Measurements from ENCODE around the gene SMARCC1. TPM values are rescaled to one million over a fixed set of nuclear protein-coding genes. Genes with fewer than 3 reads are reported as not detected.
A peak's percentile ranks its signal among the peaks of the same experiment; 100 is the strongest.
"Not testable (repeated sequence)": the region's sequence is repeated elsewhere in the genome, so short reads cannot be mapped to it uniquely, and the experiment has no call there.

SMARCC1 gene
- 89.8 and 103 TPM in 2 replicates for total RNA-seq (2014; rRNA removed; shearing (Covaris generic))

DNA sequence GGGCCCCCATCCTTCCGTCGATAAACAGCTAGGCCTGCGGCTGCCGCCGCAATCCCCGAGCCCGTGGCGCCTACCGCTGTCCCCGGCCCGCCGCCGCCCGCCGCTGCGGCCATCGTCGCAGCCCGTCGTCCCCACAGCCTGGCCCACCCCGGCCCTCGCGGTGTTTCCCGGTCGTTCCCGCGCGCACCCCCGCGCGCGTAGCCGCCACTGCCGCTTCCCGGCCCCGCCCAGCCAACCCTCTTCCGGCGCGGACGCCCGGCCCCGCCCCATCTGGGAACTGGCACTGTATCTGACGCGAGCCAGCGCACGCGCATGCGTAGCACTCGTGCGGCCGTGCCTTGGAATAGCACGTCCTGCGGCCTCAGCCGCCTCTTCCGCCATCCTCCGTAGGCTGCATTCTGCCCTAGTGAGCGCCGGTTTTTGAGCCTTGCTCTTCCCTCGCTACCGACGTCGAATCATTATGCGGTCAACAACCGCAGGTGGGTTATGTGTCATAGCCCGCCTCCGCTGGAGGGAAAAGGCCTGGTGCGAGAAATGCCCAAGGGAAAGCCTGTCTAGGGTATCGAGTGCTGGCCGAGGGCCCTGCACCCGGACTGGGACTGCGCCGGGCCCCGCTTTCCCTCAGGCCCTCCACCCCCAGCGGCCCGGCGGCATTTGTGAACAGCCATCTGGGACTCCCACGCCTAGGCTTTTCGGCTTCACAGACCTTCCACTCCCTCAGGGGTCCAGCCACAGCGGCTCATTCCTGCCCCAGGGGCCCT is at the start of gene SMARCC1:
TSS of gene SMARCC1 (minus strand) at position 209 of the 761 bp plus-strand sequence. CDS start at position 113, 96 bp downstream.
- Histone ChIP-seq H3K4me3 (peak within 1 kb of the TSS; percentile 99), H3K9me3 (replicated peaks) (no peaks in the 10 kb centered on the region), H3K27me3 (no peaks in the 10 kb centered on the region), H3K4me1 (no peaks in the 10 kb centered on the region), H3K36me3 (peaks cover 5% of the 10 kb centered on the region; the same call in 1 of the 2 replicates), H3K27ac (peak within 1 kb of the TSS; percentile 96)
- peak; percentile 97 for DNase-seq

GRCh38 chr3:47829482-47829881 is 47.8 kb upstream of the SMARCC1 start:
- not testable (repeated sequence) for H3K27me3 ChIP-seq; H3K9me3 ChIP-seq (replicated peaks); H3K4me3 ChIP-seq; H3K4me1 ChIP-seq; DNase-seq; H3K27ac ChIP-seq
- peaks cover 58% of the 10 kb centered on the region for H3K36me3 ChIP-seq

DNA sequence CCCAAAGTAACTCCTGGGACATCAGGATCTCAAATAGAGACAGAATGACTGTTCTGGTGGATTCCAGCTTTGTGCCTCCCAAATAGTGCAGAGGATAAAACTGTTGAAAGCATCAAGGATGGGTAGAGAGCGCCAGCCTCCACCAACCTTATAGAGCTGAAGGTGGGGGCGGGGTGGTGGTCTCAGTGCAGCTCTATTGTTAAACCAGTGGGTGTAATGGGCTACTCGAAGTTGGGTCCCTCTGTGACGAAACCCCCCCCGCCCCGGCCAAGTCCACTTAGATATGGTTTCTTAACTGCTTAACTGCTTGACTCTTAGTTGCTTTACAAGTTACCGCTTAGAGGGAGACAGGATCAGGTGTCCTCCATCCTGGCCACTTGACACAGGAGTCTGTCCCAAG is 43.9 kb upstream of the SMARCC1 start:
- H3K9me3 ChIP-seq (replicated peaks) = no peaks in the 10 kb centered on the region
- no peak for DNase-seq
- H3K27me3 ChIP-seq = no peaks in the 10 kb centered on the region
- peak overlapping the region; percentile 69 for H3K27ac ChIP-seq
- H3K4me1 ChIP-seq = peaks cover 3% of the 10 kb centered on the region; the same call in 1 of the 2 replicates
- H3K4me3 ChIP-seq = peak overlapping the region; percentile 72
- peaks cover 30% of the 10 kb centered on the region for H3K36me3 ChIP-seq

- Histone ChIP-seq H3K36me3 (peaks cover 25% of the 10 kb centered on the region), H3K4me1 (peaks cover 3% of the 10 kb centered on the region; the same call in 1 of the 2 replicates), H3K9me3 (replicated peaks) (no peaks in the 10 kb centered on the region), H3K4me3 (peak overlapping the region; percentile 72), H3K27ac (peak overlapping the region; percentile 69), H3K27me3 (no peaks in the 10 kb centered on the region)
- peak; percentile 84 to 92 for DNase-seq
These were observed 43.1 kb upstream of the SMARCC1 start for GRCh38 chr3:47824541-47825473.

- DNase-seq = no peak
- no peaks in the 10 kb centered on the region for H3K27me3 ChIP-seq
- H3K4me1 ChIP-seq = no peaks in the 10 kb centered on the region
- no peaks in the 10 kb centered on the region; the same call in 1 of the 2 replicates for H3K36me3 ChIP-seq
- H3K27ac ChIP-seq = no peak overlapping the region
- H3K9me3 ChIP-seq (replicated peaks) = no peaks in the 10 kb centered on the region
- no peak overlapping the region for H3K4me3 ChIP-seq
These were observed 35.9 kb upstream of the SMARCC1 start for GRCh38 chr3:47817609-47818008.

DNA sequence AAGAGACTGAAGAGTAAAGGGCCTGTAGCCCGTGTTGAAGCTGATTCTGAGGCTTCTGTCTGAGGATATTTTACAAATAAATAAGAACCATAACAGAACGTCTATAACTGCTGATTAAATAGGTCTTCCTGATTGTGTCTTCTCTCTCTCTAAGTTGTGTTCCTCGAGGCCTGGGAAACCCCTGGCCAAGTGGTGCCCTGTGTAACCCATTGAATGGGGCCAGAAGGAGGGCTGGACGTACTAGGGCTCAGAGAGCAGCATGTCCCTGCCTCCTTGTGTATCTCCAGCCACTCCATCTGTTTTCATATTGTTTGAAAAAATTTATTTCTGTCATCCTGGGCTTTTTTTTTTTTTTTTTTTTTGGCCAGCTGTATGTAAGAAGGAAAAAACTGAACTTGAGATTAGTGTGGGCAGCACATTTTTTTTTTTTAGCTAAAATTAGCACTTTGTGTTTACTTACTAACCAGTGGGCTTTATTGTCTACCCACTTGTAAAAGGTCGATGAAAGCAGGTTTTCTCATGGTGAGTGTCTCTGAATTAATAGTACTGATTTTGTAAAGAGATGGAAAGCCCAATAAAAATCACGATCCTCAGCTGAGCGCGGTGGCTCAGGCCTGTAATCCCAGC is 32.0 kb upstream of the SMARCC1 start:
- H3K4me3 ChIP-seq = no peak overlapping the region

GRCh38 chr3:47804577-47804976 is 22.9 kb upstream of the SMARCC1 start:
- no peak overlapping the region for H3K4me3 ChIP-seq
- H3K27ac ChIP-seq = no peak overlapping the region
- H3K27me3 ChIP-seq = no peaks in the 10 kb centered on the region
- no peak for DNase-seq
- H3K36me3 ChIP-seq = peaks cover 7% of the 10 kb centered on the region
- peaks cover 12% of the 10 kb centered on the region for H3K4me1 ChIP-seq
- no peaks in the 10 kb centered on the region for H3K9me3 ChIP-seq (replicated peaks)

More for the DNA sequence above, 32.0 kb upstream of the SMARCC1 start:
- H3K27me3 ChIP-seq = no peaks in the 10 kb centered on the region
- no peaks in the 10 kb centered on the region for H3K9me3 ChIP-seq (replicated peaks)
- no peaks in the 10 kb centered on the region for H3K4me1 ChIP-seq
- H3K36me3 ChIP-seq = peaks cover 24% of the 10 kb centered on the region
- DNase-seq = no peak
- H3K27ac ChIP-seq = no peak overlapping the region

DNA sequence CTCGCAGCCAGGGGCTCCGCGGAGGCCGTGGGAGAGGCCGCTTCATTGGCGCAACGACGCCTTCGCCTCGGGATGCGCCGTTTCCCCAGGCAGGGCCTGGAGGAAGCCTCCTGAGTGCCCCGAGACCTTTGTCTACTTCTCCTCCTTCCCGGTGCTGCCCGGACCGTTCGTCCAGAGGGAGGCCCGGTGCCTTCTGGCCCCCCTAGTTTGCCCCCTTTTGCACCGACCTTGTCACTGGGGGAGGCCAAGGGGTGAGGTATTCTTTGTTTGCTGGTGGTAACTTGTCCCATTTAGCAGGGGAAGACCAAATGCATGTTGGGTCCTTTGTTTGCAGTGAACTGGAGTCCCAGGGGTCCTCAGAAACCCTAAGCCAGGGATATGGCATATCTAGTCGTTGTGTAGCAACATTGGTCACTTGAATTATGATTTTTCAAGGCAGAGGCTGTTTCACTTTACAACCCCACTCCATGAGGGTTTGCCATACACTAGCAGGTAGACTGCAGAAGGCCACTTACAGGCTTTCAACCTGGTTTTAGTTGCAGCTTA is 21.9 kb upstream of the SMARCC1 start:
- H3K27me3 ChIP-seq = no peaks in the 10 kb centered on the region
- peaks cover 12% of the 10 kb centered on the region for H3K4me1 ChIP-seq
- peak overlapping the region; percentile 97 for H3K4me3 ChIP-seq
- H3K27ac ChIP-seq = peak overlapping the region; percentile 100
- DNase-seq = no peak
- peaks cover 5% of the 10 kb centered on the region; the same call in 1 of the 2 replicates for H3K36me3 ChIP-seq
- H3K9me3 ChIP-seq (replicated peaks) = no peaks in the 10 kb centered on the region

DNA sequence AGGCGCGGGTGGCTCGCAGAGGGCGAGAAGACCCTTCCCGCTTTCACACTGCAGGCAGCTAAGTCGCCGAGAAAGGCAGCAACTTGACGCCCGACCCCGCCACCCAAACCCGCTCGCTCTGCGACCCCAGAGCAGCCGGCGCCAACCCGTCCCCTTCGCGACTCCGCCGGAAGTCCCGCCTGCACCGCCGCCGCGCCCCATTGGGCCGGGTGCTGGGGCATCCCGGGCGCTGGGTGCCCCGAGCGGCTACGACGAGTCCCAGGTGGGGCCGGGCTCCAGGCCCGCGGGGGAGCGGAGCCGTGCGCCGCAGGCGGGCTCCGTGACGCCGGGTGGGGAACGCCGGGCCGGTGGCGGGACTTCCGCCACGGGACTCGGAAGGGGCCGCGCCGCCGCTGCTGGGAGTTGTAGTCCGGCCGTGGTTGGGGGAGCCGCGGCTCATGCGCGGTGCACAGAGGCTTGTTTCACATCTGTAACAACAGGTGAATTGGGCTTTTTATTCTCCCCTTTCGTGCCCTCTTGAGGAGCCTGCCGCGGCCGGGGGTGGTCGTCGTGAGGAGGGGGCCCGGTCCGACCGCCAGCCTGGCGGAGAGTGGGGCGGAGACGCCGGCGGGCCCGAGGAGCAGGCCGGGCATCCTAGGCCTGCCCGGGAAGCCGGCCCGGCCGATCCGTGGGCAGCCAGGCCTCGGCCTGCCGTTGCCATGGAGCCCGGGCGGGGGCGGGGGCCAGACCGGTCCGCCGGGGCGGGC is 21.2 kb upstream of the SMARCC1 start, which contains the start of gene DHX30:
TSS of gene DHX30 (plus strand) at position 405 of the 746 bp plus-strand sequence. CDS start 7,546 bp downstream, outside the sequence.
- Histone ChIP-seq H3K27me3 (no peaks in the 10 kb centered on the region), H3K4me3 (peak within 1 kb of the TSS; percentile 97), H3K9me3 (replicated peaks) (no peaks in the 10 kb centered on the region), H3K4me1 (peaks cover 12% of the 10 kb centered on the region), H3K27ac (peak within 1 kb of the TSS; percentile 100), H3K36me3 (peaks cover 5% of the 10 kb centered on the region; the same call in 1 of the 2 replicates)
- peak; percentile 85 to 86 for DNase-seq

DNA sequence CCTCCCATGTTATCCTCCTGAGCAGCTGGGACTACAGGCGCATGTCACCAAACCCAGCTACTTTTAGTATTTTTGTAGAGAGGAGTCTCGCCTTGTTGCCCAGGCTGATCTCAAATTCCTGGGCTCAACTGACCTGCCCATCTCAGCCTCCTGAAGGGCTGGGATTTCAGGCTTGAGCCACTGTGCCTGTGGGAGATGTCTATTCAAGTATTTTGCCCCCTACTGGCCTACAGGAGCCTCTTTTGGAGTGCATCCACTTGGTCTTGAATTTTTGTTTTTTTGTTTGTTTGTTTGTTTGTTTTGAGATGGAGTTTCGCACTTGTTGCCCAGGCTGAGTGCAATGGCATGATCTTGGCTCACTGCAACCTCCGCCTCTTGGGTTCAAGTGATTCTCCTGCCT is 18.0 kb upstream of the SMARCC1 start:
- Histone ChIP-seq H3K4me3 (no peak overlapping the region), H3K36me3 (no peaks in the 10 kb centered on the region), H3K4me1 (peaks cover 12% of the 10 kb centered on the region), H3K27ac (no peak overlapping the region), H3K27me3 (no peaks in the 10 kb centered on the region), H3K9me3 (replicated peaks) (no peaks in the 10 kb centered on the region)
- DNase-seq = no peak

DNA sequence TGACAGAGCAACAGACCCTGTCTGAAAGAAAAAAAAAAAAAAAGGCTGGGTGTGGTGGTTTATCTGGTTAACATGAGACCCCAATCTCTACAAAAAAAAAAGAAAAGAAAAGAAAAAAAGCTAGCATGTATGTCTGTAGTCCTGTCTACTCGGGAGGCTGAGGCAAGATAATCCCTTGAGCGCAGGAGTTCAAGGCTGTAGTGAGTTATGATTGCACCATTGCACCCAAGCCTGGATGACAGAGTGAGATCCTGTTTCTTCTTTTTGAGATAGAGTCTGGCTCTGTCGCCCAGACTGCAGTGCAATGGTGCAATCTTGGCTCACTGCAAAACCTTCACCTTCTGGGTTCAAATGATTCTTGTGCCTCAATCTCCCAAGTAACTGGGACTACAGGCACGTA is 12.9 kb upstream of the SMARCC1 start:
- Histone ChIP-seq H3K9me3 (replicated peaks) (no peaks in the 10 kb centered on the region; the same call in 1 of the 2 replicates), H3K27me3 (no peaks in the 10 kb centered on the region), H3K4me1 (no peaks in the 10 kb centered on the region), H3K36me3 (no peaks in the 10 kb centered on the region), H3K4me3 (no peak overlapping the region), H3K27ac (no peak overlapping the region)
- no peak for DNase-seq

GRCh38 chr3:47792699-47793098 is 11.0 kb upstream of the SMARCC1 start:
- H3K9me3 ChIP-seq (replicated peaks) = no peaks in the 10 kb centered on the region; the same call in 1 of the 2 replicates
- no peaks in the 10 kb centered on the region for H3K27me3 ChIP-seq
- no peaks in the 10 kb centered on the region for H3K36me3 ChIP-seq
- H3K4me3 ChIP-seq = no peak overlapping the region
- H3K4me1 ChIP-seq = no peaks in the 10 kb centered on the region
- no peak for DNase-seq
- no peak overlapping the region for H3K27ac ChIP-seq

- H3K4me1 ChIP-seq = no peaks in the 10 kb centered on the region
- H3K27ac ChIP-seq = no peak overlapping the region
- H3K36me3 ChIP-seq = no peaks in the 10 kb centered on the region
- H3K4me3 ChIP-seq = no peak overlapping the region
- DNase-seq = no peak
- no peaks in the 10 kb centered on the region for H3K27me3 ChIP-seq
- H3K9me3 ChIP-seq (replicated peaks) = no peaks in the 10 kb centered on the region; the same call in 1 of the 2 replicates
These were observed 9.6 kb upstream of the SMARCC1 start for GRCh38 chr3:47791193-47791855.
